Hematopoietic multipotent progenitor cell treated with erythropoietin and hydrocortisone succinate and interleukin-3 and kit ligand, for 8 days (in vitro differentiated cells): ENCODE measurements around the gene NMNAT1.
"Not testable (repeated sequence)": the region's sequence is repeated elsewhere in the genome, so short reads cannot be mapped to it uniquely, and the experiment has no call there.

ENCODE experiments used
- DNase-seq: peaks from one replicate; pipeline ENCODE4 v3.0.0-alpha.2; 2015

Gene NMNAT1

DNA sequence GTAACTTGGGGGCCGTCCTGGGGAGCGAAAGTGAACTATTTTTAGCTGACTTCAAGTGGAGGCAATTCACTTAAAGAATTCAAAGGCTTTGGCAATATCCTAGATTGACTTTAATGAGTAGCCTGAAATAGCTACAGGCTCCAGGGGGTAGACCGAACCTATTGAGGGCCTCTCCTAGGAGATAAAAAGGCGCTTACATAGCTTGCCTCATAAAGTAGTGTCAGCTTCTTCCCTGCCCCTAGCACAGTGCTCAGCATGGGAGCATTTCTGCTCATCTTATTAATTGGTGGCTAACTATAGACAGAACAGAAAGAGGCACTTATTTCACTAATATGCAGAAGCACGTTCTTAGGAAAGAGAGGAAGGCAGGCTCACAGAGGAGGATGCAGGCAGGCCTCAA is 20.9 kb upstream of the NMNAT1 start:
- DNase-seq = no peak

DNA sequence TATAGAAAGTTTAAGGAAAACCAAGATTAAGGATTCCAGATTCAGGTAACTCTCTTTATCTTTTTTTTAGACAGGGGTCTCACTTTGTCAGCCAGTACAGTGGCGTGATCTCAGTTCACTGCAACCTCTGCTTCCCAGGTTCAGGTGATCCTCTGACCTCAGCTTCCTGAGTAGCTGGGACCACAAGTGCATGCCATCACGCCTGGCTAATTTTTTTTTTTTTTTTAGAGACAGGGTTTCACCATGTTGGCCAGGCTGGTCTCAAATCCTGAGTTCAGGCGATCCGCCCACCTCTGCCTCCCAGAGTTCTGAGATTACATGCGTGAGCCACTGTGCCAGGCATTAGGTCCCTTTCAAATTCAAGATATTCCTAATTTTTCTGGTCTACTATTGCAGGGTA is 16.0 kb upstream of the NMNAT1 start:
- no peak for DNase-seq

DNA sequence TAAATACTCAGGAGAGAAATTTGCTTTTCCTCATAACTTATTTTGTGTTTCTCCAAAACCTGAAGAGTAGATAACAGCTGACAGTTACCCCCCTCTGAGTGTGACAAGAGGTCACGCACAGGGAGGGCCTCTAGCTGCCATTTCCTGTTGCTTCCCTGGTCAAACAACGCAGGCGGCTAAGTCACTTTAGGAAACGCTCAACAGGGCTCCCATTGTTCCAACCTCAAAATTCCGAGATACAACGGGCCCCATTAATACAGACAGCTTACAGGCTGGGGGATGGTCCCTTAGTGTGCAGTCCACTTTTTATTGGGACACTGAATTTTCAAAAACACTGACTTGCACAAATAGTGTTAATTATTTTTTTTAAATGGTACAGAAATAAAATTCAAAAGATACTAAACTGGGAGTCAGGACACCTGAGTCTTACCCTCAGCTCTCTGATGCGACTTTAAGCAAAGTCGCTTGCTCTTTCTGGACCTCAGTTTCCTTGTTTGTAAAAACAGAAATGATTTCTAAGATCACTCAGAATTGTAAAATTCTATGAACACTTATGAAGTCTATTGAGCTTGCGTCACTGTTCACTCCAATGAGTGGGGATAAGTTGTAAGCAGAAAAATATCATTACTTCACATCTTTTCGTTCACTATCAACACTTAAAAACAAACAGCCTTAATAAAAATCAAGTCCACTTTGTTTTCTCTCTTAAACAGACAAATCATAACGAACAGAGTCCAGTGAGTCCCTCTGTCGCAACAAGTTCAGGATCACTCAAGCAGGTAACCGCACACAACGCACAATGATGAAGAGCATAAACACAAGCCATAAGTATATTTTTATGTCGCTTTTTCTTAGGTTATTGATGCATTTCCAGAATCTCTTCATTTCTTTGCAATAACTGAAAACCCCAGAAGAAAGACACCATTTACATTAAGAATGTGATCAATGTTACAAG is 13.6 kb upstream of the NMNAT1 start:
- DNase-seq = no peak

DNA sequence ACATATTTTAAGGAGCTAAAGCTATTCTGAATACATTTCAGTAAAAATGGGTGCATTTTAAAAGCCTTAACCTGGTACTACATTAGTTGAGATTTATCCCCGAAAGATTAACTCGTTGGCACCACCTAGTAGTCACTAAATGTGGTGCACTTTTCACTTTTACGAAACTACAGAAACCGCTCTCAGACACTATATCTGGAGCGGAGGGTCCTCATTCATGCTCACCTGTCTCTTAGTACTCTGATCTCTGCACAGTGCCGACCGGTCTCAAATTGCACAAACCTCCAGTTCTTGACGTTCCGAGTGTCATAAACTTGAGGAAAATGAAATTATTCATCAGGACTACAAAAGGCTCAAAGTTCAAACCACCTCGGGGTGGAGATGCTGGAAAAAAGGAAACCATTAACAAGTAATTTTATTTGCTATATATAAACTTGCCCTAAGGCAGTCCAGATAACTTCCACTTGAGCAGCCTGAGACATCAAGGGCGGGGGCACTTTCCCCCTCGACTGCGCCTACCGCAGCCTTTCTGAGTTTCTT is 806 bp upstream of the NMNAT1 start:
- peak; percentile 73 for DNase-seq

DNA sequence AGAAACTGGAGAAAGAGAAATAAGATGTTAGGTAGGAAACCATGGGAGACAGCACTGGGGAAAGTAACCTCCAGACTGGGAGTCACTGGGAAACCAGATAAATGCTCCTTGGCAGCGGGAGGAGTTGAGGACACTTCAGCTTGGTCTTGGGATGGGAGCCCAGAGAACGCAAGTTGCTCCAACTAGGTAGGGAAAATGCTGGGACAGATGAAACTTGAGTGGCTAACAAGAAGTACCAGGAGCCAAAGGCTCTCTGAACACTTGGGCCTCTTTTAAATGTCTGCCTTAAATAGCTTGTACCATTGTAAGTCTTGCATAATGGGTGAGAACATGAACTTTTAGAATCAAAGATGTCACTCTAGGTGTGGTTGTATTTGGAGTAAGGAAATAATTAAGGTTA is 3.0 kb downstream of the NMNAT1 start:
- no peak for DNase-seq

DNA sequence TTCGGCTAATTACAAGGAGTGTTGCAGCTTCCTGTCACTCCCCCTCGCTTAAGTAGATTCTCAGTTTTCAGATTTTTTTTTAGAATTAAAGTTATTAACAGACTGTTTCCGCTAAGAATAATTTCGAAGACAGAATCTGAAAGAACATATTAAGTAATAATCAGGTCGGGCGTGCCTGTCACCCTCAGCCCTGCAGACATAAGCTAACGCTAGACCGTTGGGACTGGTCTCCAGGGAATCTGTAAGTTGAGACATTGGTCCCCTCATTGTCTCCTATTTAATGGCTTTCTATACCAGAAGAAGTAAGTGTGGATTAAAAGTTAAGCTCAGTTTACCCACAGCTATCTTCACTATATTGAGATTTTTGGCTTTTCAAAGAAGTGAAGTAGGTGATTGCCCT is 14.5 kb downstream of the NMNAT1 start:
- DNase-seq = no peak

DNA sequence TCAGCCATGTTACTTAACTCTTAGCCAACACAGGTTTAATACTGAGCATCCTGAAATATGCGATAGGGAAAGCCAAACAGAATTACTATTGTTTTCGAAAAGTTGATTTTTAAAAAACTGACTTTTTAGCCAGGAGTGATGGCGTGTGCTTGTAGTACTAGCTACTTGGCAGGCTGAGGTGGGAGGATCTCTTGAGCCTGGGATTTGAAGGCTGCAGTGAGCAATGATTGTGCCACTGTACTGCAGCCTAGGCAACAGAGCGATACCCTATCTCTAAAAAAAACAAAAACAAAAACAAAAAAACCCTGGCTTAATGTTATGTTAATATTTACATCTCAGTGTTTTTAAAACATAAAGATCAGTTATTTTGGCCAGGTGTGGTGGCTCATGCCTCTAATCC is 16.7 kb downstream of the NMNAT1 start:
- no peak for DNase-seq

DNA sequence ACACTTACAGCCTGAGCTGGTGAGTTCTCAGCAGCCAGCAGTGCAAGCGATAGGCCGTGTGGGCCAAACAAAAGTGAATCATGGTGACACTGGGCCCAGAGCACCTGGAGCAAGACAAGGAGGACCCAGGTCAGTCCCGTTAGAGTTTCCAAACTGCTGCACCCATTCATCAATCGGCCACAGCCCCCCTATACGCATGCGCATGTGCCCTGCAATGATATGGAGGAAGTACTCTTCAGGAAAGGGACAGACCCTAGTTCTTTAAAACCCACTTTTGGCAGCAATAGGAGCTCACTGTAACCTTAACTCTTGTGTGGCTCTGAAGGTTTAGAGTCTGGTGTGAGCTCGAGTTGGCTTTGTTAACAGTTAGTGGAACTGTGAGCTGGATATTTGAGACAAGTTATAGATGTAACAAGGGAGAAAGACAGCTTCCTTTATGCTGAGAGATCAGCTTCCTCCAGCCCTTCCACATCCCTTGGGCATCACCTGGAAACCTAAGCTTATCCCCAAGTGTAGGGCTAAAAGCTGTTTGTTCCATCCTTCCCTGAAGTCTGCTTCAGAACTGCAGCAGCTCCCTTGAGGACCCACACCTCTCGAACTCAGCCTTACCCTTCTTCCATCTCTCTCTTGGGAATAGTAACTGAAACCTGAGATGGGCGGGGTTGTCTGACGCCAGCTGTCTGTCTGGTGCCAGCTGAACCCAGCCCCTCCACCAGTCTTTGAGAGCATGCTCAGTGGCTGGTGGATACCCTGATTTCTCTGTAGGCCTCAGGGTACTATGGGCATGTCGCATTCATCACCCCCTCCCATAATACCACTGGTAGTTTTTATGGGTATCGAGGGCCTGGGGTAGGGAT is 17.7 kb downstream of the NMNAT1 start:
- no peak for DNase-seq

DNA sequence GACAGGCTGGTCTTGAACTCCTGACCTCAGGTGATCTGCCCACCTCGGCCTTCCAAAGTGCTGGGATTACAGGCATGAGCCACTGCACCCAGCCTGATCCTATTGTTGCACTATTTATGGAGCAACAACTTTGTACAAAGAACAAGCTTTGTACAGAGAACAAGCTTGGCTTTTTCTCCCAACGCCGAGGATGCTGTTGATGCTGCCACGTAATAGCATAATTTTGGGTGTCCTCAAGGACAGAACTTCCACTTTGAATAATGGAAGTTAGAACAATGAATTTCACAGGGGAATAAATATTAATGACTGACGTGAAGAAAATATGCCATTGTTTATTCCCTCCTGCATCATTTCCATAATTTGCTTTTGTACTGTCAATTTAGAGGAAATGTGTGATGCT is 41.0 kb downstream of the NMNAT1 start:
- DNase-seq = no peak

DNA sequence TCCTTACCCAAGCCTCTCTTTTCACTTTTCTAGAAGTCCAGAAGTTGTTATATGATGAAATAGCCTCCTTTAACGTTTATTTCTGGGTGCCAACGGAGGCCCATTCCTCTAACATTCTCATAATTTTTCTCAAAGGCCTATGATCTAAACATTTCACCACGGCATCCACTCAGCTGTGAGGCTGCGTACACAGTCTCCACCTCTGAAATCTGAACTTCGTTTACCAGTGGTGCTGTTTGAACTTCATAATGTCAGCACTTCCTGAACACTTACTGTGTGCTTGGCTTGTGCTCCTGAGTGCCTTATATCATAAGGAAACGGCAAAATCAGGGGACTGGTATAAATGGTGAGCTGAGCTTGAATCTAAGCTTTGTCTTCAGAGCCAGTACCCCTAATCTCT is 41.7 kb downstream of the NMNAT1 start:
- DNase-seq = no peak

DNA sequence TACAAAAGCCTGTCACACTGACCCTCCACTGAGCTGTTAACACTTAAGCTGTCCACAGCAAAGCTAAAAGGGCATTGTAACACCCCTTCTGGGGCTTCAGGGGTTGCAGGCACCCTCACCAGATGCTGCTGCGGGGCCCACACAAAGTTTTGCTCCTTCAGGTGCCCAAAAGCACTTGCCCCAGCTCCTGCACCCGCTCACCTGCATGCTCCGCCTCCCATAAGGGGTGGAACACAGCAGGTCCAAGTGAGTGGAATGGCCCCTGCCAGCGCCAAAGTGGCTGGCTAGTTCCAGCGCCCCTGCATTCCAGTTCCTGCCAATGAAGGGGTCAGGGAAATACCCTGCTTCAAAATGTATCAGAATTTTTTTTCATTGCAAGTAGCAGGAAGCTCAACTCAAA is 46.5 kb downstream of the NMNAT1 start:
- DNase-seq = no peak

DNA sequence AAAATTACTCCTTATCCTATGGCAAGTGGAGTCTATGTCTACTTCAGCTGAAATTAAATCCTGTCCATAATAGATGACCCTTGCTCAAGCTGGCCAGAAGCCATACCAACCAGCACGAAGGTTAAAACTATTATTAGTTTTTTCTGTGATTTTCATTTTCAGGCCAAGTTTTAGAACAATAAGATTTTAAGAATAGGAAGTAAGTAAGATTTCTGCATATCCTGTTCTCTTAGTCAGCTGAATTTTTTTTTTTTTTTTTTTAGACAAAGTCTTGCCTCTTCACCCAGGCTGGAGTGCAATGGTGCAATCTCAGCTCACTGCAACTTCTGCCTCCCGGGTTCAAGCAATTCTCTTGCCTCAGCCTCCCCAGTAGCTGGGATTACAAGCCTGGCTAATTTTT is 47.7 kb downstream of the NMNAT1 start:
- no peak for DNase-seq

DNA sequence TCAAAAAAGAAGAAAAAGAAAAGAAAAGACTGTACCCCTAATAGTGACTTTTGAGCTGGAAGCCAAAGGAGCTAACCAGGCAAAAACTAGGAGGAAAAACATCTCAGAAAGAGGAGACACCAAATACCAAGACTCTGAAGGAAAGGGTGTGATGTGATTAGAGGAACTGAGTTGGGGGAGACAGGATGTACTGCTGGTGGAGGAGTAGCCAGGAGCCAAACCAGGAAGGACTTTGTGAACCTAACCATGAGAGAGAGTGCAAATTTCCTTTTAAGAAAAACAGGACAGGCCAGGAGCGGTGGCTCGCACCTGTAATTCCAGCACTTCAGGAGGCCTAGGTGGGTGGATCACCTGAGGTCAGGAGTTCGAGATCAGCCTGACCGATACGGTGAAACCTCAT is 49.6 kb downstream of the NMNAT1 start:
- no peak for DNase-seq

DNA sequence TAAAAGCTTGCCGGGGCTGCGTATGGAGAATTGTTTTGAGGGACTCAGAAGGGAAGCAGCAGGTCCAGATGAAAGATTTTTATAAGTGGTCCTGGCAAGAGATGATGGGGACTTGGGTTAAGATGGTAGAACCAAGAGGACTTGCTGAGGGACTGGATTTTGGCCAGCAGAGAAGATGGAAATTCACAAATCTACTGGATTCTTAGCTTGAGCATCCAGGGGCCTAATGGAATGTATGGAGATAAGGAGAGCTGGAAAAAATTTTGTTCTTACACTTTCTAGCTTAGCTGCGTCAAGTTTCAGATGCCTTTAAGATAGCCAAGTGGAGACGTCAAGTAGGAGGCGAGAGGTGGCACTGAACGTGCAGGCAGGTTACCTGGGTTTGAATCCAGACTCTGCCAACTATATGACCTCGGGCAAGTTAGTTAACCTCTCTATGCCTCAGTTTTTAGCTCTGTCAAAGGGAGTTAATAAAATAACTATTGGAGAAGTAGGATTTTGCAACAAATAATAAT is 50.3 kb downstream of the NMNAT1 start:
- no peak for DNase-seq

DNA sequence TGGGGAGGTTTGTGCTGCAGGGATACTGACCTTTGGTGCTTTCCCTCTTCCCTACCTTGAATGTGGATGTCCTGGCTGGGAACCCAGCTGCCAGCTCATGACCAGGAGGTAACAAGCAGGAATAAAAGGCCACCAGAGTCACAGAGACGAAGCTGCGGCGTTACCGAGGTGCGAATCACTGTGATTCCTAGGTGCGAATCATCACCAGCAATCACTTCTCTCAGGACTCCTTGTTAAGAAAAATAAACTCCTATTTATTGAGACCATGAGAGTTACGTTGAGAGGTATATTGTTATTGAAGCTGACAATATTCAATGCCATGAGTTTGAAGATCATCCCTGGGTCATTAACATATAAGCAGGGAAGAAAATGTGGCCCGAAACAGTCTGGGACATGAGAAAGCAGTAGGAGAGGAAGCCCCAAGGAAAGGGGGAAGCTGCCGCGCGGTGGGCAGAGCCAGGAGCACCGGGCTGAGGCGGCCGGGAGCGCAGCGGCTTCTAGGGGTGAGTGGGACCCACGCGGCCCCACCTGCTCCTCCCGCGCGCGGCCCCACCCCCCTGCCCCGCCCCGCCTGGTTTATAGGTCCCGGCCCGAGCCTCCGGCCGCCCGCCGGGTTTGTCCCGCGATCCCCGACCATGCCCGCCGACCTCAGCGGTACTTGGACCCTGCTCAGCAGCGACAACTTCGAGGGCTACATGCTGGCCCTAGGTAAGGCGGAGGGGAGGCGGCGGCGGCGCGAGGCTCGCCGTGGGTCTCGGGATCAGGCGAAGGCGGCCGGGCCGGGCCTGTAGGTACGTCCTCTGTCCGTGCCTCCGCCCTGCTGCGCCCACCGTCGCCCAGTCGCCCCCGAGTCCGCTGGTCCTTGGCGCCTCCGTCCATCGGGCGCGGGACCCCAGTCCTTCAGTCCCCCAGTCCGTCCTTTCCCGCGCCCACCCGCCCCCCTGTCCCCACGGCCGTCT is 53.6 kb downstream of the NMNAT1 start, which contains the start of gene RBP7:
Gene RBP7 (plus strand): TSS at position 605 of the 959 bp plus-strand sequence. CDS start 31 bp downstream, at position 636.
- no peak for DNase-seq

DNA sequence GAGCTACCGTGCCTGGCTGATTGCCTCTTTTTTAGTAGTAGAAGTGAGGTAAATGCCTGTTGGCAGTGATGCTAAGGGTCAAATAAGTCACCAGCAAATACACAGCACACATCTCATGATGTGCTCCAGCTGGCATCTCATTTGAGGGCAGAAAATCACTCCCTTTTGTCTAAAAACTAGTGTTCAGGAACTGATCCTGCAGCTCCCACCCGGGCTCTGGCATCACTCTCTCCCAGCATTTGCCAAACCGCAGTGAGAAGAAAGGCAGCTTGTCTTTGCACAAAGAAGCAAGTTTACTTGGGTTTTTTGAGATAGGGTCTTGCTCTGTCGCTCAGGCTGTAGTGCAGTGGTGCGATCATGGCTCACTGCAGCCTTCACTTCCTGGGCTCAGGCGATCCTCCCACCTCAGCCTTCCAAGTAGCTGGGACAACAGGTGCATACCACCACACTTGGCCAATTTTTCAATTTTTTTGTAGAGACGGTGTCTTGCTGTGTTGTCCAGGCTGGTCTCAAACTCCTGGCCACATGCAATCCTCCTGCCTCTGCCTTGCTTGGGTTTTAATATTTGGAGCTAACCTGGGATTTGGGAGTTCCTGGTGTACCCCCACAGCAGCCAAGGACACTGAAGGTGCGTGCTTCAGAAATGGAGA is 57.9 kb downstream of the NMNAT1 start:
- DNase-seq = no peak

DNA sequence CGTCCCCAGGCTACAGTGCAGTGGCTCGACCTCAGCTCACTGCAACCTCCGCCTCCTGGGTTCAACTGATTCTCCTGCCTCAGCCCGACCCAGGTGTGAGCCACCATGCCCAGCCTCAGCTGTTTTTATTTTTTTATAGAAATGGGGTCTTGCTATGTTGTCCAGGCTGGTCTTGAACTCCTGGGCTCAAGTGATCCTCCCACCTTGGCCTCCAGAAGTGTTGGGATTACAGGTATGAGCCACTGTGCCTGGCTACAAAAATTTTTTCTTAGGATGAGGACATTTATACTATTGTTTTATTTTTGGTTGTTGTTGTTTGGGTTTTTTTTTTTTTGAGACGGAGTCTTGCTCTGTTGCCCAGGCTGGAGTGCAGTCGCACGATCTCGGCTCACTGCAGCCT is 62.0 kb downstream of the NMNAT1 start:
- not testable (repeated sequence) for DNase-seq

DNA sequence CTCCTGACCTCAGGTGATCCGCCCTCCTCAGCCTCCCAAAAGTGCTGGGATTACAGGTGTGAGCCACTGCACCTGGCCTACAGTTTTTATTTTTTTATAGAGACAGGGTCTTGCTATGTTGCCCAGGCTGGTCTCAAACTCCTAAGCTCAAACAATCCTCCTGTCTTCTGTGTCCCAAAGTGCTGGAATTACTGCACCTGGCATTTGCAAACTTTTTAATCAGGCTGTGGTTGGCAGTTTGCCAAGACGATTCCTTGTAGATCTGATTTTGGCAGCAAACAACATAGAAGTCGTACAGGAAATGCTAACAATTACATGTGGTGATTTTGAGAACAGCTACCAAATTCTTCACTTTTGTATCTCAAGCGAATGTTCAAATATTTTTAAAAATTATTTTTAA is 63.9 kb downstream of the NMNAT1 start:
- DNase-seq = no peak

DNA sequence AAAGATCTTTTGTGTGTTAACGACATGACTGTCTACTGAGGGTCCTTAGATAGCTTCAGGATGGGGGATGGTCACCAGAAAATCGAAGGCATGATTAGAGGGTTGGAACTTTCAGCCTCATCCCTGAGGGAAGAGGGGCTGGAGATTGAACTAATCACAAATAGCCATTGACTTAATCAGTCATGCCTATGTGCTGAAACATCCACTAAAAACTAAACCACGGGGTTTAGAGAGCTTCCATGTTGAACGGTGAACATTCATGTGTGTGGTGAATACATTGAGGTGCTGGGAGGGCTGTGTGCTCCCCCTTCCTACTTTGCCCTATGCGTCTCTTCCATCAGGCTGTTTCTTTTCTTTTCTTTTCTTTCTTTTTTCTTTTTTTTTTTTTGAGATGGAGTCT is 70.7 kb downstream of the NMNAT1 start:
- DNase-seq = no peak

DNA sequence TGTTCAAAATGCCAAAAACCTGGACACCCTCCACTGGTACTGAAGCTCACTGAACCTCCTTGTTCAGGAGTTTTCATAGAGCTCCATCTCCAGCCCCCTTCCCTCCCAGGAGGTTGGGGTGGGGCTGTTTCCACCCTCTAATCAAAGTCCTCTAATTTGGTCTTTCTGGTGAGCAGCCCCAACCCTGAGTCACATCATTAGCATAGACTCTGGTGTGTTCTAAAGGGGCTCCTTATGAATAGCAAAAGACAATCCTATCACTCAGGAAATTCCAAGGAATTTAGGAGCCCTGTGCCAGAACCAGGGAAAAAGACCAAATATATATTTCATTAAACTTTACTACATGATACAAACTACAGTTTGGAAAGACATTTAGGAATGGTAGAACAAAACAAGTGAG is 76.3 kb downstream of the NMNAT1 start:
- DNase-seq = no peak

DNA sequence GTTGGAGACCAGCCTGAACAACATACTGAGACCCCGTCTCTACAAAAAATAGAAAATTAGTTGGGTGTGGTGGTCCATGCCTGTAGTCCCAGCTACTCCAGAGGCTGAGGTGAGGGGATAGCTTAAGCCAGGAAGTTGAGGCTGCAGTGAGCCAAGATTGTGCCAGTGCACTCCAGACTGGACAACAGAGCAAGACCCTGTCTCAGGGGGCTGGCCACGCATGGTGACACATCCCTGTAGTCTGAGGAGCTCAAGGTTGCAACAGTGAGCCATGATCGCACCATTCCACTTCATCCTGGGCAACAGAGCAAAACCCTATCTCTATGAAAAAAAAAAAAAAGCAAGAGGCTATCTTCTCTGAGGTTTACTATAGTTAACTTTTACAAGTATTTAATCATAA is 76.8 kb downstream of the NMNAT1 start:
- DNase-seq = no peak

DNA sequence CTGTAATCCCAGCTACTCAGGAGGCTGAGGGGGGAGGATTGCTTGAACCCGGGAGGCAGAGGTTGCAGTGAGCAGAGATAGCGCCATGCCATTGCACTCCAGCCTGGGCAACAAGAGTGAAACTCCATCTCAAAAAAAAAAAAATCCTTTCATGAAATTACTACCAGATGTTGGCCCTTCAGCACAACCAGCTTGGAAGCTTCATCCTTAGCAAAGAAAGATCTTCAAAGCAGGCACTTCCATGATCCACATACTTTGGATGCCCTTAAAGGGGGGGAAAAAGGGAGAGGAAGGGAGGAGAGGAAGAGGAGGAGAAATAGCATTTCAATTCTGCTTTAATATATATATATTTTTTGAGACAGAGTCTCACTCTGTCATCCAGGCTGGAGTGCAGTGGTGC is 77.4 kb downstream of the NMNAT1 start:
- not testable (repeated sequence) for DNase-seq
